HepG2 (cell line): ENCODE results near the gene FKBP9.
"Not testable (repeated sequence)": the region's sequence is repeated elsewhere in the genome, so short reads cannot be mapped to it uniquely, and the experiment has no call there.

Experiments
- NFIC ChIP-seq: IDR thresholded peaks from 2 replicates; pipeline ENCODE4 v1.6.1; 2012; ENCODE audit warnings: mild to moderate bottlenecking, low read length, inconsistent platforms
- POLR2A ChIP-seq, 2 experiments: IDR thresholded peaks; 2 replicates each; pipeline ENCODE4 v1.6.1; 2011; ENCODE audit warnings: low read depth in 2 of 2, low read length in 2 of 2, mild to moderate bottlenecking in 1 of 2, moderate library complexity in 1 of 2; ENCODE audit not compliant: insufficient read depth in 1 of 2
- TF ChIP-seq, protein P1 (sequence below): sonication (generic); formaldehyde crosslinking; IDR thresholded peaks from 2 replicates; pipeline ENCODE4 v1.5.0; 2020; ENCODE audit warnings: mild to moderate bottlenecking, missing genetic modification reagents, moderate library complexity

DNA sequence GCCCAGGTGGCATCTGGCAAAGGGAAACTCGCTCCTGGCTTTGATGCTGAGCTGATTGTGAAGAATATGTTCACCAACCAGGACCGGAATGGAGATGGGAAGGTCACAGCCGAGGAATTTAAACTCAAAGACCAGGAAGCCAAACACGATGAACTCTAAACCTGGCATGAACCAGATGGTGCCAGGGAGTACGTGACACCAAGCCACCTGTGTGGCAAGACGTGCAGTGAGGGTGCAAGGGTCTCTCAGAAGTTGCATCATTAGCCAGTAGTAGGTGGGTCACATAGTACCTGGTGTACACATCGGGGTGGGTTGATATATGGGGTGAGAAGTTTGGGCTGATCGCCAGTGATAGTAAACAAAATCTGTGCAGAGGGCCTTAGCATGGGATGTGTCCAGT lies 48.0 kb downstream of the FKBP9 start:
- not testable (repeated sequence) for TF ChIP-seq NFIC; POLR2A (IDR thresholded peaks at IDR 0.05; ENCODE audit: insufficient read depth in 1 of 2, low read depth in 2 of 2, low read length in 2 of 2)
- TF ChIP-seq, protein P1, sequence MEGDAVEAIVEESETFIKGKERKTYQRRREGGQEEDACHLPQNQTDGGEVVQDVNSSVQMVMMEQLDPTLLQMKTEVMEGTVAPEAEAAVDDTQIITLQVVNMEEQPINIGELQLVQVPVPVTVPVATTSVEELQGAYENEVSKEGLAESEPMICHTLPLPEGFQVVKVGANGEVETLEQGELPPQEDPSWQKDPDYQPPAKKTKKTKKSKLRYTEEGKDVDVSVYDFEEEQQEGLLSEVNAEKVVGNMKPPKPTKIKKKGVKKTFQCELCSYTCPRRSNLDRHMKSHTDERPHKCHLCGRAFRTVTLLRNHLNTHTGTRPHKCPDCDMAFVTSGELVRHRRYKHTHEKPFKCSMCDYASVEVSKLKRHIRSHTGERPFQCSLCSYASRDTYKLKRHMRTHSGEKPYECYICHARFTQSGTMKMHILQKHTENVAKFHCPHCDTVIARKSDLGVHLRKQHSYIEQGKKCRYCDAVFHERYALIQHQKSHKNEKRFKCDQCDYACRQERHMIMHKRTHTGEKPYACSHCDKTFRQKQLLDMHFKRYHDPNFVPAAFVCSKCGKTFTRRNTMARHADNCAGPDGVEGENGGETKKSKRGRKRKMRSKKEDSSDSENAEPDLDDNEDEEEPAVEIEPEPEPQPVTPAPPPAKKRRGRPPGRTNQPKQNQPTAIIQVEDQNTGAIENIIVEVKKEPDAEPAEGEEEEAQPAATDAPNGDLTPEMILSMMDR (CRISPR knock-in tag) = not testable (repeated sequence)
